Smooth muscle cell (in vitro differentiated cells): Measurements from ENCODE around the gene GALM. TPM values are rescaled to one million over a fixed set of nuclear protein-coding genes. Genes with fewer than 3 reads are reported as not detected.
A peak's percentile ranks its signal among the peaks of the same experiment; 100 is the strongest.

Experiments
- DNase-seq: peaks from one replicate; lab custom pipeline; 2025; ENCODE audit not compliant: unreplicated experiment; lab: John Stamatoyannopoulos, UW
- H2AFZ ChIP-seq: fragments of 200-600 bp; sonication (generic); 2 replicates; pipeline ENCODE4 v1.6.0; 2016; ENCODE audit warnings: antibody characterized with exemption, low read depth, mild to moderate bottlenecking
- H3F3A ChIP-seq: fragments of 200-600 bp; sonication (generic); 2 replicates; pipeline ENCODE4 v1.6.0; 2017; ENCODE audit warnings: antibody characterized with exemption, low read depth
- H3K27ac ChIP-seq: fragments of 200-600 bp; sonication (generic); 2 replicates; pipeline ENCODE4 v1.5.1; 2016; ENCODE audit warnings: low read depth, mild to moderate bottlenecking
- H3K27me3 ChIP-seq: fragments of 200-600 bp; sonication (generic); 2 replicates; pipeline ENCODE4 v1.6.1; 2016; ENCODE audit warnings: low read depth, mild to moderate bottlenecking
- H3K36me3 ChIP-seq: fragments of 200-600 bp; sonication (generic); 2 replicates; pipeline ENCODE4 v1.5.1; 2016; ENCODE audit warnings: low read depth
- H3K4me1 ChIP-seq: fragments of 200-600 bp; sonication (generic); 2 replicates; pipeline ENCODE4 v1.5.1; 2016; ENCODE audit warnings: low read depth
- H3K4me2 ChIP-seq: fragments of 200-600 bp; sonication (generic); 2 replicates; pipeline ENCODE4 v1.6.0; 2016; ENCODE audit warnings: mild to moderate bottlenecking
- H3K4me3 ChIP-seq: fragments of 200-600 bp; sonication (generic); 2 replicates; pipeline ENCODE4 v1.5.1; 2016; ENCODE audit warnings: mild to moderate bottlenecking
- H3K79me2 ChIP-seq: fragments of 200-600 bp; sonication (generic); 2 replicates; pipeline ENCODE4 v1.6.0; 2016; ENCODE audit warnings: low read depth, mild to moderate bottlenecking
- H3K9ac ChIP-seq: fragments of 200-600 bp; sonication (generic); 2 replicates; pipeline ENCODE4 v1.6.0; 2016; ENCODE audit warnings: low read depth
- H3K9me3 ChIP-seq: fragments of 200-600 bp; sonication (generic); replicated peaks from 2 replicates; pipeline ENCODE4 v1.5.1; 2016; ENCODE audit warnings: low read depth
- H4K20me1 ChIP-seq: fragments of 200-600 bp; sonication (generic); 2 replicates; pipeline ENCODE4 v1.6.0; 2016; ENCODE audit warnings: low read depth
- WGBS: methylation state at CpG from one replicate; pipeline ENCODE4 v1.1.7; 2016; ENCODE audit warnings: low lambda C conversion rate; 5-methylcytosine and 5-hydroxymethylcytosine counted together
- polyA plus RNA-seq: library from polyadenylated mRNA; unstranded; fragments of >200 nt; fragmentation: Nextera tagmentation; extraction: Ambion mirVana; gene quantifications from 2 replicates; pipeline ENCODE4 v1.2.1, GENCODE V29; 2016
- total RNA-seq: library from RNA; depleted of rRNA; stranded (reverse); fragments of >200 nt; gene quantifications from 2 replicates; pipeline ENCODE4 v1.2.3, GENCODE V29; 2014
- TF ChIP-seq, protein P1 (sequence below): fragments of 200-600 bp; sonication (generic); IDR thresholded peaks from 2 replicates; pipeline ENCODE4 v1.5.1; 2017; ENCODE audit warnings: borderline replicate concordance, mild to moderate bottlenecking, antibody characterized with exemption; ENCODE audit not compliant: insufficient read depth, poor library complexity, severe bottlenecking

Gene GALM
- total and polyA plus RNA-seq, 2 experiments from 2014 or later: 13.1 to 18.9 TPM

DNA sequence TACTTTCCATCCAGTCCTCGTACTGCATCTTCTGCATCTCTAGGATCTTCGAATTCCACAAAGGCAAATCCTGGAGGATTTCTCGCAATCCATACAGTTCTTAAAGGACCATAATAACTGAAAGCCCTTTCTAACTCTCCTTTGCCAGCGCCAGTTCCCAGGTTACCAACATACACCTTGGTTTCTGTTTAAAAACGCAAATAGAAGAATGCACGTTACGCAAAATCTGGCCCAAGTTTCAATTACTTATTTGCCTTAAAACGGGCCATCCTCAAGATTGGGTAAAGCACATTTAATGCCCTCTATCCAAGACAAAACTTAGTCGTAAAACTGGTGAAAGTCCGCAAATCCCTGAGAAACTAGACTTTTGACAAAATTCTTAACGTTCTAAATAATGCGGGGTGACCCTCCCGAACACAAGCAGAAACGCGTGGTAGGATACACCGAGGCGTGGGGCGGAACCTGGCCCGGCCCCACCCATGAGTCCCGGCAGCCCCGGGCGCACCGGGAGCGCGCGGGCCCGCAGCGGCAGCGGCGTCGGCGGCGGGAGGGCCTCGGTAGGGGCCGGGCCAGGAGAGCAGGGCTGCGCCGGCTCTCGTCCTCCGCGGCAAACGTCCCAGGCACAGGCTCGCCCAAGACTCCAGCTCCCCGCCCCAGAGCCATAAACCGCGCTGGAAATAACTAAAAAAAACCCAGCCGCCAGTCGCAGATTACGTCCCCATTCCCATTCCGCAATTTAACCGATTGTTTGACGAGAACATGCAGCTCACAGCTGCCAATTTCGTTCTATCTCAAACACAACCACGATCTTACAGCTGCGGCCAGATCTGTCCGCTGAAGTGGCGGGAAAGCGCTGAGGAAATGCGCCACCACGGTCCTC is 84.3 kb downstream of the GALM start:
- peaks cover 28% of the 10 kb centered on the region for H3F3A ChIP-seq
- no peaks in the 10 kb centered on the region for H3K9me3 ChIP-seq
- H3K27me3 ChIP-seq: no peaks in the 10 kb centered on the region
- H3K79me2 ChIP-seq: peaks cover 54% of the 10 kb centered on the region
- DNase-seq: no peak
- H4K20me1 ChIP-seq: peaks cover 54% of the 10 kb centered on the region
- H3K4me1 ChIP-seq: peaks cover 36% of the 10 kb centered on the region
- peak overlapping the region; percentile 98 for H3K4me2 ChIP-seq
- TF ChIP-seq, protein P1, sequence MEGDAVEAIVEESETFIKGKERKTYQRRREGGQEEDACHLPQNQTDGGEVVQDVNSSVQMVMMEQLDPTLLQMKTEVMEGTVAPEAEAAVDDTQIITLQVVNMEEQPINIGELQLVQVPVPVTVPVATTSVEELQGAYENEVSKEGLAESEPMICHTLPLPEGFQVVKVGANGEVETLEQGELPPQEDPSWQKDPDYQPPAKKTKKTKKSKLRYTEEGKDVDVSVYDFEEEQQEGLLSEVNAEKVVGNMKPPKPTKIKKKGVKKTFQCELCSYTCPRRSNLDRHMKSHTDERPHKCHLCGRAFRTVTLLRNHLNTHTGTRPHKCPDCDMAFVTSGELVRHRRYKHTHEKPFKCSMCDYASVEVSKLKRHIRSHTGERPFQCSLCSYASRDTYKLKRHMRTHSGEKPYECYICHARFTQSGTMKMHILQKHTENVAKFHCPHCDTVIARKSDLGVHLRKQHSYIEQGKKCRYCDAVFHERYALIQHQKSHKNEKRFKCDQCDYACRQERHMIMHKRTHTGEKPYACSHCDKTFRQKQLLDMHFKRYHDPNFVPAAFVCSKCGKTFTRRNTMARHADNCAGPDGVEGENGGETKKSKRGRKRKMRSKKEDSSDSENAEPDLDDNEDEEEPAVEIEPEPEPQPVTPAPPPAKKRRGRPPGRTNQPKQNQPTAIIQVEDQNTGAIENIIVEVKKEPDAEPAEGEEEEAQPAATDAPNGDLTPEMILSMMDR: no peak
- H3K27ac ChIP-seq: peak overlapping the region; percentile 97
- peak overlapping the region; percentile 100 for H3K4me3 ChIP-seq
- under 1% methylated on average over 51 of the region's 59 CpGs for WGBS
- H2AFZ ChIP-seq: no peak overlapping the region
- H3K36me3 ChIP-seq: peaks cover 33% of the 10 kb centered on the region
- peak overlapping the region; percentile 95 for H3K9ac ChIP-seq

GRCh38 chr2:38750891-38751595 is 85.1 kb downstream of the GALM start, which contains the start of gene SRSF7:
SRSF7 (minus strand) TSS chr2:38751361; CDS start chr2:38751256, 105 bp downstream.
- H3K36me3 ChIP-seq: peaks cover 25% of the 10 kb centered on the region
- H2AFZ ChIP-seq: peak within 1 kb of the TSS; percentile 93
- H3K4me1 ChIP-seq: peaks cover 36% of the 10 kb centered on the region
- no peaks in the 10 kb centered on the region for H3K27me3 ChIP-seq
- H3K9ac ChIP-seq: peak within 1 kb of the TSS; percentile 96
- H3K27ac ChIP-seq: peak within 1 kb of the TSS; percentile 97
- H3K79me2 ChIP-seq: peaks cover 49% of the 10 kb centered on the region
- peak; percentile 95 for DNase-seq
- H3K4me3 ChIP-seq: peak within 1 kb of the TSS; percentile 100
- TF ChIP-seq, protein P1: no peak
- peaks cover 46% of the 10 kb centered on the region for H4K20me1 ChIP-seq
- peak within 1 kb of the TSS; percentile 98 for H3K4me2 ChIP-seq
- under 1% methylated on average over 65 of the region's 68 CpGs for WGBS
- peaks cover 24% of the 10 kb centered on the region for H3F3A ChIP-seq
- no peaks in the 10 kb centered on the region for H3K9me3 ChIP-seq

DNA sequence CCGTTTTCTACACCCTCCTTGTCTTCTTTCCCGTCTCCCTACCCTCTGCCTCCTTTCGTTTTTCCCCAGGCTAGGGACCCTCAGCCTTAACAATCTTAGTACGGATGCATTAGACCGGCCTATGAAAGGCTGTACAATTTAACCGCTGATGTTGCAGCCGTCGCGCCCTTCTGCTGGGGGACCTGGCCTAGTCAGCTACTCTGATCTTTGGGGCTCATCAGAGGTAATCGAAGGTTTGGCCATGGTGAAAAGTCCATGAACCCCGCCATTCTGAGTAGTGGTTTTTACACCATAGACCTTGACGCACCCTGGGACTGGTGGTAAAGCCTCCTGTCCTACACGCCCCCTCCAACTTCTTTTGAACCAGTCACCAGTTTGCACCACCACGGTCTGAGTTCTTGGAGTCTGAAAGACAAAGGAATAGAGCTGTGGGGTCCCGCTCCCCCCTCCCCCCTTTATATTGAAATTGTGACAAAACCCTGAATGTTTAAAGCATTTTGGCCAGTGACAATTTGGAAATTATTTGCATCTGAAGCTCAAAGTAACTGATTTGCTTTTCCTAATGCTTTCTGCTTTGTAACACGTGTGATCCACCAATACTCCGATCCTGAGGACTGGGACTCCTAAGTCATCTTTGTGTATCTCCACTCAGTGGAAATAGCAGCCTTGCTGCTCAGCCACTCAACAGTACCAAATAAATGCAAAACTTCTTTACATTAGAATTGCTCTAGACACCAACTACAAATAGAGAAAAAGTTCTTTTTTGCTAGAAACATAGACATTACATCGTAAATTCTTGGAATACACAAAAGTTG is 85.9 kb downstream of the GALM start:
- Histone ChIP-seq H4K20me1 (peaks cover 39% of the 10 kb centered on the region), H3F3A (peaks cover 17% of the 10 kb centered on the region), H3K27ac (peak overlapping the region; percentile 97), H3K4me1 (peaks cover 36% of the 10 kb centered on the region), H3K27me3 (no peaks in the 10 kb centered on the region), H3K36me3 (peaks cover 18% of the 10 kb centered on the region), H2AFZ (peak overlapping the region; percentile 93), H3K79me2 (peaks cover 42% of the 10 kb centered on the region), H3K9me3 (no peaks in the 10 kb centered on the region), H3K4me2 (peak overlapping the region; percentile 89), H3K9ac (peak overlapping the region; percentile 96), H3K4me3 (peak overlapping the region; percentile 100)
- 12% methylated on average over 18 of the region's 18 CpGs for WGBS
- no peak for DNase-seq
- TF ChIP-seq, protein P1: no peak
